ENCODE measurements around the gene ERG.

The ERG gene

GRCh38 chr21:38384675-38385426 is 113.4 kb downstream of the ERG start:
- DNase-seq (ENCODE audit: insufficient read length, low spot score) (no peak), FAIRE-seq (no peak)
- TF ChIP-seq POLR2AphosphoS5 (IDR thresholded peaks at IDR 0.05; ENCODE audit: low read depth, low read length) (no peak), POLR2A (IDR thresholded peaks at IDR 0.05; ENCODE audit: low read depth, low read length) (no peak), TAF1 (IDR thresholded peaks at IDR 0.05; ENCODE audit: low read depth, low read length) (no peak), PAX5 (IDR thresholded peaks at IDR 0.05; ENCODE audit: insufficient read depth, low read length, severe bottlenecking) (no peak), POU2F2 (IDR thresholded peaks at IDR 0.05; ENCODE audit: low read depth, low read length) (no peak), SPI1 (IDR thresholded peaks at IDR 0.05; ENCODE audit: low read depth, low read length) (no peak)

- no peak for DNase-seq (ENCODE audit: insufficient read length, low spot score)
- TF ChIP-seq SPI1 (IDR thresholded peaks at IDR 0.05; ENCODE audit: low read depth, low read length) = no peak
- TF ChIP-seq POU2F2 (IDR thresholded peaks at IDR 0.05; ENCODE audit: low read depth, low read length) = no peak
- no peak for TF ChIP-seq POLR2AphosphoS5 (IDR thresholded peaks at IDR 0.05; ENCODE audit: low read depth, low read length)
- no peak for TF ChIP-seq PAX5 (IDR thresholded peaks at IDR 0.05; ENCODE audit: insufficient read depth, low read length, severe bottlenecking)
- no peak for TF ChIP-seq TAF1 (IDR thresholded peaks at IDR 0.05; ENCODE audit: low read depth, low read length)
- no peak for TF ChIP-seq POLR2A (IDR thresholded peaks at IDR 0.05; ENCODE audit: low read depth, low read length)
- FAIRE-seq = no peak
Observed at GRCh38 chr21:38384238-38384560, 114.1 kb downstream of the ERG start.

- no peak for DNase-seq (ENCODE audit: insufficient read length, low spot score)
- FAIRE-seq = no peak
- no peak for TF ChIP-seq POU2F2 (IDR thresholded peaks at IDR 0.05; ENCODE audit: low read depth, low read length)
- TF ChIP-seq POLR2AphosphoS5 (IDR thresholded peaks at IDR 0.05; ENCODE audit: low read depth, low read length) = no peak
- no peak for TF ChIP-seq TAF1 (IDR thresholded peaks at IDR 0.05; ENCODE audit: low read depth, low read length)
- TF ChIP-seq SPI1 (IDR thresholded peaks at IDR 0.05; ENCODE audit: low read depth, low read length) = no peak
- TF ChIP-seq PAX5 (IDR thresholded peaks at IDR 0.05; ENCODE audit: insufficient read depth, low read length, severe bottlenecking) = no peak
- TF ChIP-seq POLR2A (IDR thresholded peaks at IDR 0.05; ENCODE audit: low read depth, low read length) = no peak
Observed at GRCh38 chr21:38383411-38384237, 114.7 kb downstream of the ERG start.

- no peak for FAIRE-seq
- DNase-seq (ENCODE audit: insufficient read length, low spot score) = no peak
- TF ChIP-seq SPI1 (IDR thresholded peaks at IDR 0.05; ENCODE audit: low read depth, low read length) (no peak), POLR2AphosphoS5 (IDR thresholded peaks at IDR 0.05; ENCODE audit: low read depth, low read length) (no peak), TAF1 (IDR thresholded peaks at IDR 0.05; ENCODE audit: low read depth, low read length) (no peak), POLR2A (IDR thresholded peaks at IDR 0.05; ENCODE audit: low read depth, low read length) (no peak), PAX5 (IDR thresholded peaks at IDR 0.05; ENCODE audit: insufficient read depth, low read length, severe bottlenecking) (no peak), POU2F2 (IDR thresholded peaks at IDR 0.05; ENCODE audit: low read depth, low read length) (no peak)
Observed at GRCh38 chr21:38380481-38381137, 117.7 kb downstream of the ERG start.

GRCh38 chr21:38379147-38379546 is 119.1 kb downstream of the ERG start:
- TF ChIP-seq POLR2A (IDR thresholded peaks at IDR 0.05; ENCODE audit: low read depth, low read length) (no peak), POU2F2 (IDR thresholded peaks at IDR 0.05; ENCODE audit: low read depth, low read length) (no peak), POLR2AphosphoS5 (IDR thresholded peaks at IDR 0.05; ENCODE audit: low read depth, low read length) (no peak)
- no peak for DNase-seq (ENCODE audit: insufficient read length, low spot score)
- FAIRE-seq = no peak

- no peak for TF ChIP-seq POLR2AphosphoS5 (IDR thresholded peaks at IDR 0.05; ENCODE audit: low read depth, low read length)
- TF ChIP-seq POU2F2 (IDR thresholded peaks at IDR 0.05; ENCODE audit: low read depth, low read length) = no peak
- TF ChIP-seq PAX5 (IDR thresholded peaks at IDR 0.05; ENCODE audit: insufficient read depth, low read length, severe bottlenecking) = no peak
- no peak for TF ChIP-seq TAF1 (IDR thresholded peaks at IDR 0.05; ENCODE audit: low read depth, low read length)
- TF ChIP-seq POLR2A (IDR thresholded peaks at IDR 0.05; ENCODE audit: low read depth, low read length) = no peak
- TF ChIP-seq SPI1 (IDR thresholded peaks at IDR 0.05; ENCODE audit: low read depth, low read length) = no peak
- DNase-seq (ENCODE audit: insufficient read length, low spot score) (no peak), FAIRE-seq (no peak)
Observed at GRCh38 chr21:38377165-38378088, 120.8 kb downstream of the ERG start.

GRCh38 chr21:38376693-38377092 is 121.6 kb downstream of the ERG start:
- FAIRE-seq = no peak
- DNase-seq (ENCODE audit: insufficient read length, low spot score) = no peak
- TF ChIP-seq PAX5 (IDR thresholded peaks at IDR 0.05; ENCODE audit: insufficient read depth, low read length, severe bottlenecking) (no peak), SPI1 (IDR thresholded peaks at IDR 0.05; ENCODE audit: low read depth, low read length) (no peak), TAF1 (IDR thresholded peaks at IDR 0.05; ENCODE audit: low read depth, low read length) (no peak), POLR2A (IDR thresholded peaks at IDR 0.05; ENCODE audit: low read depth, low read length) (no peak)

- TF ChIP-seq SPI1 (IDR thresholded peaks at IDR 0.05; ENCODE audit: low read depth, low read length) = no peak
- TF ChIP-seq PAX5 (IDR thresholded peaks at IDR 0.05; ENCODE audit: insufficient read depth, low read length, severe bottlenecking) = no peak
- TF ChIP-seq POU2F2 (IDR thresholded peaks at IDR 0.05; ENCODE audit: low read depth, low read length) = no peak
- TF ChIP-seq TAF1 (IDR thresholded peaks at IDR 0.05; ENCODE audit: low read depth, low read length) = no peak
- TF ChIP-seq POLR2AphosphoS5 (IDR thresholded peaks at IDR 0.05; ENCODE audit: low read depth, low read length) = no peak
- no peak for TF ChIP-seq POLR2A (IDR thresholded peaks at IDR 0.05; ENCODE audit: low read depth, low read length)
- DNase-seq (ENCODE audit: insufficient read length, low spot score) (no peak), FAIRE-seq (no peak)
Observed at GRCh38 chr21:38376235-38376634, 122.0 kb downstream of the ERG start.
